Right forelimb (tissue), 1 donor: ENCODE measurements around the gene PNPLA4.

Experiments
- DNase-seq: peaks from one replicate; pipeline ENCODE4 v3.0.0-alpha.2; 2018

Gene PNPLA4

DNA sequence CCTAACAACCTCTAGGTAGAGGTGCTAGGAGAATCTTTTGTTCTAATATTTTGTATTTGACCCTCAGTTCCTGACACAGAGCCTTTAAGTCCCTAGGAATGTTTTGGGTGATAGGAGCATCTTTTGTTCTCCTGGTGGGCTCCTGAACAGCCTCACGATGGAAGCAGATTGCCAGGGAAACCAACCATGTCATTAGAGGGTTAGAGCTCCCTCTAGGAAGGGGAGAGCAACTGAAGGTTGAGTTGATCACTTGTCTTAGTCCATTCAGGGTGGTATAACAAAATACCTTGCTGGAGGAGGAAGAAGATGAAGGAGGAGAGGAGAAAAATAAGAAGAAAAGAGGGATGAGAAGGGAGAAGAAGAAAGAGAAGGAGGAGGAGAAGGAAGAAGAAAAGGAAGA lies 75.0 kb downstream of the PNPLA4 start:
- no peak for DNase-seq
